GM19468 (cell line): ENCODE measurements around the gene ARHGEF39.
"Not testable (repeated sequence)": the region's sequence is repeated elsewhere in the genome, so short reads cannot be mapped to it uniquely, and the experiment has no call there.

ENCODE experiments used
- ATAC-seq: cut with Tn5 transposase; IDR thresholded peaks from one replicate; pipeline ENCODE4 v1.9.1; 2021; ENCODE audit warnings: mild to moderate bottlenecking, moderate library complexity, moderate number of reproducible peaks; ENCODE audit not compliant: unreplicated experiment; ENCODE audit errors: extremely low read depth

The ARHGEF39 gene

GRCh38 chr9:35653611-35654010 is 11.4 kb downstream of the ARHGEF39 start:
- ATAC-seq, result no peak

GRCh38 chr9:35652829-35653209 is 12.2 kb downstream of the ARHGEF39 start:
- ATAC-seq, result no peak

DNA sequence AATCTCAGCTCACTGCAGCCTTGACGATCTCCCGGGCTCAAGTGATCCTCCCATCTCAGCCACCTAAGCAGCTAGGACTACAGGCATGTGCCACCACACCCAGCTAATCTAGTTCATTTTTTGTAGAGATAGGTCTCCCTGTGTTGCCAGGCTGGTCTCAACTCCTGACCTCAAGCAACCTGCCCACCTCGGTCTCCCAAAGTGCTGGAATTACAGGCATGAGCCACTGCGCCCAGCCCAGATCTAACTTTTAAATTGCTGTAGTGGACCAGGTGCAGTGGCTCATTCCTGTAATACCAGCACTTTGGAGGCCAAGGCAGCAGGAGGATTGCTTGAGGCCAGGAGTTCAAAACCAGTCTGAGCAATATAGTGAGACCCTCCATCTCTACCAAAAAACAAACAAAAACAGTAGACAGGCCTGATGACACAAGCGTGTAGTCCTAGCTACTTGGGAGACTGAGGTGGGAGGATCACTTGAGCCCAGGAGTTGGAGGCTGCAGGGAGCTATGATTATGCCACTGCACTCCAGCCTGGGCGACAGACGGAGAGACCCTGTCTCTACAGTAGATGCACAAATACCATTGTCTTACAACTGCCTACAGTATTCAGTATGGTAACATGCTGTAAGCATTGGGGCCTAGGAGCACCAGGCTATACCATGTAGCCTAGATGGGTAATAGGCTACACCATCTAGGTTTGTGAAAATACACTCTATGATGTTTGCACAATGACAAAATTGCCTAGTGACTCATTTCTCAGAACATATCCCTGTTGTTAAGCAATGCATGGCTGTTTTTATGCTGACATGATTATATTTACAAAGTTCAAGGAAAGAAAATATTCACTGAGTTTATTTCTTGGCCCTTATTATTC is 12.8 kb downstream of the ARHGEF39 start:
- ATAC-seq, result no peak

GRCh38 chr9:35650341-35651158 is 14.4 kb downstream of the ARHGEF39 start, which contains the start of gene SIT1:
TSS of gene SIT1 (minus strand) at chr9:35650931. CDS start at chr9:35650853, 78 bp downstream.
- ATAC-seq, result no peak

GRCh38 chr9:35649431-35650340 is 15.3 kb downstream of the ARHGEF39 start:
- ATAC-seq, result no peak

- ATAC-seq, result peak; percentile 88
Measured at GRCh38 chr9:35646533-35647265, 18.3 kb downstream of the ARHGEF39 start.

- ATAC-seq, result no peak
Measured at GRCh38 chr9:35646153-35646532, 18.9 kb downstream of the ARHGEF39 start.

- ATAC-seq, result not testable (repeated sequence)
Measured at GRCh38 chr9:35645736-35646135, 19.3 kb downstream of the ARHGEF39 start.

- ATAC-seq, result no peak
Measured at GRCh38 chr9:35643046-35643445, 21.9 kb downstream of the ARHGEF39 start.

GRCh38 chr9:35641478-35641877 is 23.5 kb downstream of the ARHGEF39 start:
- ATAC-seq, result not testable (repeated sequence)

DNA sequence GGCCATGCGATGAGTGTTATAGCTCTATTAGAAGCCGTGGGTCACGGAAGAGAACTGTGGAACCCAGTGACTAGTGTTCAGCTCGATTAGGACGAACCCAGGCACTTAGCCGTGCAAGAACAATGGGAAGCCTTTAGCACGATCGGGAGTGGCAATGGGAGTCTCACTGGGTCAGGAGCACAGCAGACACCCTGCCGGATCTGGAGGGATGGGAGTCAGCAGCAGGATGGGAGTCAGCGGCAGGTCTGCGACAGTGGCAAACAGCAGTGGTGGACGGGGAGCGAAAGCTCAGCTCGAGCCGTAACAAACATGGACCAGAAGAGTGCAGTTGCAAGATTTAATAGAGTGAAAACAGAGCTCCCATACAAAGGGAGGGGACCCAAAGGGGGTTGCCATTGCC is 24.6 kb downstream of the ARHGEF39 start:
- ATAC-seq, result not testable (repeated sequence)

DNA sequence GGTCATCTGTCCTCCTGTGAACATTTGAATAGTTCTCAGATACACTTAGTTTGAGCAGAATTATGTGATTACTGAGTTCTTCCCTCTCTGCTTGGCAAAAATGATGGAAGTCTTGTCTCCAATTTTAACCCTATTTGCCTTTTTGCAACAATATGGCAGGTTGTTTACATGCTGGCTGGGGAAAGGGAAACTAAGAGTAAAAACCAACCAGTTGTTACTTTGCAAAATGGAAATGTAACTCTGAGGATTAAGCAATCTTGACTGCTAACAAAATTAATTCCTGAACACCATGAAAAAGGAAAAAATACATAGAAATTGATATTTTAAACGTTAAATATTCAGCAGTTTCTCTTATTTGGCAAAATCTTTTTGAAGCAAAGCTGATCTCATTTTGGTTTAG is 25.4 kb downstream of the ARHGEF39 start:
- no peak for ATAC-seq

DNA sequence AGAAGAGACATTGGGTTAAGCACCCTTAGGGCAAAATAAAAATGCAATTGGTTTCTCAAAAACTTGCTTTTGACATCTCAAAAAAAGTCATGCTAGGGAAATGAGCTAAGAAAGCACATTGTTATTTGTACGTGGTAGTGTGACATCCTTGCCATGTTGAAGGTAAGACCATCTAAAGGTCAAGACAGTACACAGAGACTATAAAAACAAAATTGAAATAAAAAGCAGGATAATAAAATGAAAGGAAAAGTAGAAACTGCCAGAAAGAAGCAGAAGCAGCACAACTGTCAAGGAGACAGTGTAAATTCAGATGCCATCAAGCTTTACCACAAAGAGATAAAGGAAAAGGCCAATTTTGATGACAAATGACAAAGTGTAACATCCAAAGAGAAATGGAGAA is 25.8 kb downstream of the ARHGEF39 start:
- not testable (repeated sequence) for ATAC-seq

DNA sequence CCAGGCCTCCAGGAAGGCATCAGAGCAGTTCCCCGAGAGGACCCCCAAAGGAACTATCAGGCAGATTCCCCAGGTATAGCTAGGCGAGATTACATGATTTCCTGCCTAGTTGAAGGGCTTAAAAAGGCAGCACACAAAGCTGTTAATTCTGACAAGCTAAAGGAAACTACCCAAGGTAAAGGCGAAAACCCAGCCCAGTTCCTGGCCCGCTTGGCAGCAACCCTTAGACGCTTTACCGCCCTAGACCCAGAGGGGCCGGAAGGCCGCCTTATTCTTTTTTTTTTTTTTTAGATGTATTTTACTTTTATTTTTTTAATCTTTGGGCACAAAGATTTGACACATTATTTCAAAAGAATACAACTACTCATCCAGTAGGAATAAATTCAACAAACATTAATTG is 26.2 kb downstream of the ARHGEF39 start:
- not testable (repeated sequence) for ATAC-seq

DNA sequence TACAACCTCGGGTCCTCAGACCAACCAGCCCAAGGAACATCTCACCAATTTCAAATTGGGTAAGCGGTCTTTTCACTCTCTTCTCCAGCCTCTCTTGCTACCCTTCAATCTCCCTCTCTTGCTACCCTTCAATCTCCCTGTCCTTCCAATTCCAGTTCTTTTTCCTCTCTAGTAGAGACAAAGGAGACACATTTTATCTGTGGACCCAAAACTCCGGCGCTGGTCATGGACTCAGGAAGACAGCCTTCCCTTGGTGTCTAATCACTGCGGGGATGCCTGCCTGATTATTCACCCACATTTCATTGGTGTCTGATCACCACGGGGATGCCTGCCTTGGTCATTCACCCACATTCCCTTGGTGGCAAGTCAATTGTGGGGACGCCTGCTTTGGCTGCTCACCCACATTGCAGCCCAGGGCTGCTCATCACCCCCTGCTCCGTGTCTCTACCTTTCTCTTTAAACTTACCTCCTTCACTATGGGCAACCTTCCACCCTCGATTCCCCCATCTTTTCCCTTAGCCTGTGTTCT is 27.5 kb downstream of the ARHGEF39 start:
- not testable (repeated sequence) for ATAC-seq

DNA sequence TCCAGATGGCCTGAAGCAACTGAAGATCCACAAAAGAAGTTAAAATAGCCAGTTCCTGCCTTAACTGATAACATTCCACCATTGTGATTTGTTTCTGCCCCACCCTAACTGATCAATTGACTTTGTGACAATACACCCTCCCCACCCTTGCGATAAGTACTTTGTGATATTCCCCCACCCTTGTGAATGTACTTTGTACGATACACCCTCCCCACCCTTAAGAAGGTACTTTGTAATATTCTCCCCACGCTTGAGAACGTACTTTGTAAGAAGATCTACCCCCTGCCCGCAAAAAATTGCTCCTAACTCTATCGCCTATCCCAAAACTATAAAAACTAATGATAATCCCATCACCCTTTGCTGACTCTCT is 28.1 kb downstream of the ARHGEF39 start:
- not testable (repeated sequence) for ATAC-seq

DNA sequence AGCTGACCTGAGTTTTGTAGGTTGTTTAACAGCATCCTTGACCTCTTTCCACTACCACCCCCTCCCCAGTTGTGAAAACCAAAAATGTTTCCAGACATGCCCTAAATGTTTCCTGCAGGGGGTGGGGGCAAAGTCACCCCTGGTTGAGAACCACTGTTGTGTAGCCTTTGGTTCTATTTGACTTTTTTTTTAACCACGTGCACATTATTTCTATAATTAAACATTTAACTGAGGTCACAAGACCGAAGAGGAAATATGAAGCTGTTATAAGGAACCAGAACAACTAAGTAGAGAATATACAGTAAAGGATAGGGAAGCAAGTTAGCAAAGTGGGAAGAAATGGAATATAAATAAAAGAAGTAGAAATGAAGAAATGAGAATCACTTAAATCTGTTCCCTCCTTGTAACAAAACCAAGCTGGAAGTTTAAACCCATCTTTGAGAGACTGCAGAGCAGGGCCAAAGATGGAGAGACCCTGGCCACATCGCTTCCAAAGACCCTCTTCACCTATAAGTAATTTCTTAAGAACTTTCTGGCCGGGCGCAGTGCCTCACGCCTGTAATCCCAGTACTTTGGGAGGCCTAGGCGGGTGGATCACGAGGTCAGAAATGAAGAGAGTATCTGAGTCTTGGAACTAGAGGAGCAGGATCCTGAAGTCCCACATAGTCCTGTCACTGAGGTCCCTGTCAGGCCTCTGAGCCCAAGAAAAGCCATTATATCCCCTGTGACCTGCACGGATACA is 28.7 kb downstream of the ARHGEF39 start:
- ATAC-seq, result no peak

DNA sequence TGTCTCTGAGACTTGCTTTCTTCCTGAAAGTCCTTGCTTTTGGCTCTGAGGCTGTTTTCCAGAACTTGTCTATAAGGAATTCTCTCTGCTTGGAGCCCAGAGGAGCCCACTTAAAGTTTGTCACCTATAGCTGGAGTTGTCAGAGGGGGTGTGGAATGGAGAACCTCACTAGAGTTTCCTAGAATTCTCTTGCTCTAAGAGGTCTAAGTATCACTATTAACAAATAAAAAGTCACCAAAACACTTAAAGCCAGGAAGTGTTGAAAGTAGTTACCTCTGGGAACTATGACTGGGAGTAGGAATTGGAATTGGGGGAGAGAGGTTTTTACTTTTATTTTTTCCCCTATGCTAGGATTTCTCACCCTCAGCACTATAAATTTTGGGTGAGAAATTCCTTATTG is 29.3 kb downstream of the ARHGEF39 start:
- no peak for ATAC-seq

DNA sequence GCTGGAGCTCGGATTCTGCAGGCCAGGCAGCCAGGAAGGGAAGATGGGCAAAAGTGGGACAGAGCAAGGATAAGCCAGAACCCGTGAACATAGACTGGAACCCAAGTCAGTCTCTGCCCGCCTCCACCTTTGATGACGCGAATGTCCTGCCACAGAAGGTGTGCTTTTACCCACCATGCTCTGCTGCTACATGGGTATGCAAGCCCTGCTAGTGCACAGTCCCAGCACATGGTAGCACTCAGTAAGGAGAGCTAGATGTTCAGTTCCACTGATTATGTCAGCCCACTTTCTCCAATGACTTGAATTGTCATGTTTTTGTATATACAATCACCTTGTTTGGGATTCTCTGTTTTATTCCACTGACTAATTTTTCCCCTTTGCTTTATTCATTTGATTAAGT is 35.4 kb downstream of the ARHGEF39 start:
- no peak for ATAC-seq
